Measurements from ENCODE around the gene GSC2.

GSC2 gene

GRCh38 chr22:19133561-19133960 is 16.5 kb downstream of the GSC2 start:
- no peak for DNase-seq (ENCODE audit: low read depth)

DNA sequence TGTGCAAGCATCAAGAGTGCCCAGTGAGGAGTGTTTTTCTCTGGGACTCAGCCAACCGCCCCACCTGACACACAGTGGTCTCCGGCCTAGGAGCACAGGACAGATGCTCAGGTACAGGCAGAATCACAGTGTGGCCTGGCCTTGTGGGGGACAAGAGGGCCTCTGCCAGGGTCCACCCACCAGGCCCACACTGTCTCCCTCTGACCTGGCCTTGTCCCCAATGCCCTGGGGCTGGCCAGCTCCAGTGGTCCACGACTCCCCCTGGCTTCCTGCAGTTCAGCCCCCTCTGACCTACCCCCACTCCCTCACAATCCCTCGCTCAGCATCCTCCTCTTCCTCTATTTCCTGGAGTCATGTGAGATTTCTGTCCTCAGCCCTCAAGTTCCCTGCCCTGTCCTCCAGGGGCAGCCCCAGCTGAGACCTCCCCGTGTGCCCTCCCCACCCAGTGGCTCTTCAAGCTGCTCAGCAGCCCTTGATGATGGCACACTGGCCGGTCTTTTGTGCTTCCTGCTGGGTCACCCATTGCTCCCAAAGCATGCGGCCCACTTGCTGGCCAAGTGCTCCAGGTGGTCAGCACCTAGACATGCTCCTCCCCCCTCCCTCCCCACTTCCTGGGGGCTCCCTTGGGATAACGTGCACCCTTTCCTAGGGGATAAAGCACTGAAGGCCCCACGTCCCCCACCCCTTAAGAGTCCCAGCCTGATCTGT is 17.2 kb downstream of the GSC2 start:
- DNase-seq (ENCODE audit: low read depth): no peak

- DNase-seq (ENCODE audit: low read depth): no peak
These were observed 17.9 kb downstream of the GSC2 start for GRCh38 chr22:19132153-19132552.

DNA sequence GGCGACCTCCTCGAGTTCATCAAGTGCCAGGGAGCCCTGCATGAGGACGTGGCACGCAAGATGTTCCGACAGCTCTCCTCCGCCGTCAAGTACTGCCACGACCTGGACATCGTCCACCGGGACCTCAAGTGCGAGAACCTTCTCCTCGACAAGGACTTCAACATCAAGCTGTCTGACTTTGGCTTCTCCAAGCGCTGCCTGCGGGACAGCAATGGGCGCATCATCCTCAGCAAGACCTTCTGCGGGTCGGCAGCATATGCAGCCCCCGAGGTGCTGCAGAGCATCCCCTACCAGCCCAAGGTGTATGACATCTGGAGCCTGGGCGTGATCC is 18.4 kb downstream of the GSC2 start:
- DNase-seq (ENCODE audit: low read depth): no peak

GRCh38 chr22:19130959-19131684 is 19.0 kb downstream of the GSC2 start, which contains the start of gene TSSK2:
Gene TSSK2 (plus strand): TSS chr22:19131308. CDS start chr22:19131400, 92 bp downstream.
- DNase-seq (ENCODE audit: low read depth): no peak

GRCh38 chr22:19129871-19130270 is 20.2 kb downstream of the GSC2 start:
- no peak for DNase-seq (ENCODE audit: low read depth)

DNA sequence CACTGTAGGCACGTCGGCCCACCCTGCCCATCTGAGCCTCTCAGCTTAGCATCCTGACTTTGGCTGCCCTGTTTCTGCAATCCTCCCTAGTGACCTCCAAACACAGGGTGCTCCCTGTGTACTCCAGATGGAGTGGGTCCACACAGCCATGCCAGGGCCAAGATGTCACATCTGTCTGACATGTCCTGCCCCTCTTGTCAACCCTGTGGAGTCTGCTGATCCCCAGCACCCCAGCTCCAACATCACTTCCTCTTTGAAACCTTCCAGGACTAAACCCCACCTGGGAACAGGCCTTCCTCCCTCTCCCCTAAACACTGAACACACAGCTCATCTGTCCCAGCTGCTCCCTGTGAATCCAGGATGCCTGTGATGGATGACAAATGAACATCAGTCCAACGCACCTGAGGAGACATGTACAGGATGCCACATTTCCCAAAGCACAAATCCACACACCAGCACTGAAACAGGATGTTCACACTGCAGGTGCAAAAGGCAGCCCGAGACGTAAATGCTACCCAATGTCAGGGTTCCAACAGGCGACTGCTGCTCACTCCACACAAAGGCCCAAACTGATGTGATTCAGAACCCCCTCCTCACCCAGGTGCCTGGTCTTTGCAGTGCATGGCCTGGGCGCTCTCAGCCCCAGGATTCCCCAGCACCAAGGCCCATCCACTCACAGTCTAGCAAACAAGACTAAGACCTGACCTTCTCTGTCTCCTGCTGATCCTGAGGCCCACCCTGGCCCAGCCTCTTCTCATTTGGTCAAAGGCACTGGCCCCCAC is 21.0 kb downstream of the GSC2 start:
- no peak for DNase-seq (ENCODE audit: low read depth)

GRCh38 chr22:19128009-19128401 is 22.1 kb downstream of the GSC2 start:
- no peak for DNase-seq (ENCODE audit: low read depth)

DNA sequence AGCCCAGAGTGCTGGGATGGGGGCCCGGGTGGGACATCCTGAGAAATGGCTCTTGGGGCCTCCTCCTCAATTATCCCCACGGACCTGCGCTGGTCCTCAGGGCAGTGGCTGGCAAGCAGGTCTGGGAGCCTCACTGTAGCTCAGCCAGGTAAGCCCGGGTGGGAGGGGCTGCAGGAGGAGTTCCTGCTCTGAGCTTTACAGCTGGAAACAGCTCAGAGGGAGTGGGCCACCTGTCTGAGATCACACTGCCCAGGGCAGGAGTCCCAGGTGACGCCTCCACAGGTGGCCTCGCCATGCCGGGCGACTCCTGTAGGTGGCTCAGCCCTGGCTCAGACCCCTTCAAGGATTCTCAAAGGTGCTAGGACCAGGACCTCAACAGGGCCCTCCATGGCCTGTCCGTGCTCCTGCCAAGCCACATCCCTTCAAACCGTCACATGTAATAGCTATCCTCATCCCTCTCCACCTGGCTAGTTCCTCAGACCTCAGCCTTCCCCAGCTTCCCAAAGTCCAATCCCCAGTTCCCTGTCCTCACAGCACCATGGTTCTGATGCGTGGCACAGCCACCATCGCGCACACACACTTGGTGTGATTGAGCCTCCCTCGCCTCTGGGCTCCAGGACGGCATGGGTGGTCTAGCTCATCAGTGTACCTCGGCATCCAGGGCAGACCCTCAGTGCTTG is 22.6 kb downstream of the GSC2 start:
- DNase-seq (ENCODE audit: low read depth): no peak

- no peak for DNase-seq (ENCODE audit: low read depth)
These were observed 23.5 kb downstream of the GSC2 start for GRCh38 chr22:19126309-19127273.

GRCh38 chr22:19125474-19126308 is 24.4 kb downstream of the GSC2 start:
- DNase-seq (ENCODE audit: low read depth): no peak

GRCh38 chr22:19125011-19125410 is 25.1 kb downstream of the GSC2 start:
- no peak for DNase-seq (ENCODE audit: low read depth)

- no peak for DNase-seq (ENCODE audit: low read depth)
These were observed 25.7 kb downstream of the GSC2 start for GRCh38 chr22:19124377-19124776.

DNA sequence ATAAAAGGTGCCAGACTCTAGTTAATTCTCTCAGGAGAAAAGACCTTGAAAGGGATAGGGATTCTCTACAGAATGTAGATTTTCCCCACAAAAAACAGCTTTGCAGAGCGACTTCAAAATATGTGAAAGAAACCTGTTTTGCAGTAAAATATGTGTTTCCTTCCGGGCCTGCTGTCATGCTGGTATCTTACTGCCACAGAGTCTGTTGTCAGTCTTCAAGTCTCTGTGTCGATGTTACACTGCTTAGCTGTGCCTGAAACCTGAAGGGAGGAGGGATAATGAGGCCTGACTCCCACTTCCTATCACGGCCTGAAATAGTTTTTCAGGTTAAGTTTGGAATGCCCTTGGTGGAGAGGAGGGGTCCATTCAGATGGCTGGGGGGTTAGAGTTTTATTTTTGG is 26.2 kb downstream of the GSC2 start:
- no peak for DNase-seq (ENCODE audit: low read depth)

GRCh38 chr22:19122752-19123492 is 27.2 kb downstream of the GSC2 start:
- DNase-seq (ENCODE audit: low read depth): no peak

- peak; percentile 64 for DNase-seq (ENCODE audit: low read depth)
These were observed 27.8 kb downstream of the GSC2 start, which contains the start of gene DGCR2 for GRCh38 chr22:19122143-19122751. Gene DGCR2 (minus strand): TSS chr22:19122412. CDS start chr22:19122206, 206 bp downstream.

DNA sequence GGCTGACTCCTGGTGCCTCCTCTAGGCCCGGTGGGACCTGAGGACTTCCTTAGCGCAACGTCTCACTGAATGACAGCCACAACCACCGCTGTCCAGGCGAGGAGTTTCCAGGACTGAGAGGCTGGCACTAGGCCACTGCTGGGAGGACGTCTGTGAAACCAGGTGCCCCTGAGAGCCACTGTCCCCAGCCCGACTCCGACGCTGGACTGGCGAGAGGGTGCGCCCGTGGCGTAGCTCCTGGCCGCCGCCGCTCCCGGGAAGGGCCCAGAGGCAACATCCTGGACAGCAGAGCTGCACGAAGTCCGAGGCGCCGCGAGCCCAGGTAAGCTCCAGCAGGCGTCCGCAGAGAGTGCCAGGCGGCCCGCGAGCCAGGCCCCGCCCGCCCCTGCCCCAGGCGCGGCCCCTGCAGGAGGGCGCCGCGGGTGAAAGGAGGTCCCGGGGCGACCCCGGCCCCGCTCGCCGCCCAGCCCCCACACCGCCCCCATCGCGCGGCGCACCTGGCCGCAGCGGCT is 28.4 kb downstream of the GSC2 start:
- DNase-seq (ENCODE audit: low read depth): peak; percentile 20

GRCh38 chr22:19120829-19121630 is 29.1 kb downstream of the GSC2 start:
- DNase-seq (ENCODE audit: low read depth): no peak
